Endodermal cell (in vitro differentiated cells): ENCODE data around the gene ATP2A2. TPM values are rescaled to one million over a fixed set of nuclear protein-coding genes. Genes with fewer than 3 reads are reported as not detected.

Experiments used
- DNase-seq: peaks from one replicate; pipeline ENCODE4 v3.0.0-alpha.2; 2017
- H3K27ac ChIP-seq: 2 replicates; pipeline ENCODE4 v1.5.1; 2013; ENCODE audit warnings: mild to moderate bottlenecking, low read depth, low read length, moderate library complexity
- H3K27me3 ChIP-seq: 2 replicates; pipeline ENCODE4 v1.6.1; 2013; ENCODE audit warnings: mild to moderate bottlenecking, low read length, moderate library complexity; ENCODE audit not compliant: insufficient read depth, control insufficient read depth, poor library complexity, severe bottlenecking
- H3K36me3 ChIP-seq: 2 replicates; pipeline ENCODE4 v1.7.0; 2013; ENCODE audit warnings: mild to moderate bottlenecking, low read length, moderate library complexity; ENCODE audit not compliant: control insufficient read depth, insufficient read depth
- H3K4me1 ChIP-seq: one replicate; pipeline ENCODE4 v1.7.0; 2013; ENCODE audit warnings: low read length; ENCODE audit not compliant: control insufficient read depth, insufficient read depth
- H3K4me3 ChIP-seq: 2 replicates; pipeline ENCODE4 v1.5.1; 2013; ENCODE audit warnings: mild to moderate bottlenecking, low read length, moderate library complexity
- H3K9ac ChIP-seq: 2 replicates; pipeline ENCODE4 v1.6.1; 2013; ENCODE audit warnings: mild to moderate bottlenecking, low read length, moderate library complexity; ENCODE audit not compliant: poor library complexity, severe bottlenecking; ENCODE audit errors: extremely low read depth
- H3K9me3 ChIP-seq: 2 replicates; pipeline ENCODE4 v1.6.1; 2013; ENCODE audit warnings: mild to moderate bottlenecking, low read length, moderate library complexity; ENCODE audit not compliant: control insufficient read depth
- H3K27ac Mint-ChIP-seq: 2 replicates; pipeline ENCODE4 v1.8.0; 2020; ENCODE audit warnings: mixed read lengths
- H3K27me3 Mint-ChIP-seq: 2 replicates; pipeline ENCODE4 v1.8.0; 2021; ENCODE audit warnings: mild to moderate bottlenecking, mixed read lengths; ENCODE audit not compliant: insufficient read depth
- H3K36me3 Mint-ChIP-seq: 2 replicates; pipeline ENCODE4 v1.8.0; 2020; ENCODE audit warnings: low read depth, mixed read lengths
- H3K4me1 Mint-ChIP-seq: 2 replicates; pipeline ENCODE4 v1.8.0; 2020; ENCODE audit warnings: mixed read lengths
- H3K4me3 Mint-ChIP-seq: 2 replicates; pipeline ENCODE4 v1.8.0; 2020; ENCODE audit warnings: mild to moderate bottlenecking, moderate library complexity, mixed read lengths
- H3K9me3 Mint-ChIP-seq: 2 replicates; pipeline ENCODE4 v1.8.0; 2020; ENCODE audit warnings: mild to moderate bottlenecking, mixed read lengths
- WGBS, 2 experiments: methylation state at CpG; one replicate each; pipeline versions ENCODE4 v1.1.5 to v1.1.7; 2013; ENCODE audit warnings: missing lambda C conversion rate in 2 of 2, mixed read lengths in 1 of 2; ENCODE audit not compliant: insufficient coverage in 1 of 2, insufficient read length in 1 of 2; 5-methylcytosine and 5-hydroxymethylcytosine counted together
- total RNA-seq, 2 donors: library from RNA; stranded (reverse); fragmentation: NEBNext Ultra II Directional in 1 of 2; extraction: Animal tissue kit (Norgen Biotek cat#: 25700) in 1 of 2; gene quantifications; 2 replicates in 1 of 2; 3 replicates in 1 of 2; pipeline ENCODE4 v1.2.1, GENCODE V29; 2021
- TF ChIP-seq, protein P1 (sequence below): fragments of 200-600 bp; sonication (generic); conservative IDR thresholded peaks from 2 replicates; pipeline ENCODE4 v1.5.0; 2021; ENCODE audit warnings: antibody characterized with exemption, mild to moderate bottlenecking

Gene ATP2A2
- total RNA-seq, 2 donors from 2014 or later = 151 to 235 TPM

DNA sequence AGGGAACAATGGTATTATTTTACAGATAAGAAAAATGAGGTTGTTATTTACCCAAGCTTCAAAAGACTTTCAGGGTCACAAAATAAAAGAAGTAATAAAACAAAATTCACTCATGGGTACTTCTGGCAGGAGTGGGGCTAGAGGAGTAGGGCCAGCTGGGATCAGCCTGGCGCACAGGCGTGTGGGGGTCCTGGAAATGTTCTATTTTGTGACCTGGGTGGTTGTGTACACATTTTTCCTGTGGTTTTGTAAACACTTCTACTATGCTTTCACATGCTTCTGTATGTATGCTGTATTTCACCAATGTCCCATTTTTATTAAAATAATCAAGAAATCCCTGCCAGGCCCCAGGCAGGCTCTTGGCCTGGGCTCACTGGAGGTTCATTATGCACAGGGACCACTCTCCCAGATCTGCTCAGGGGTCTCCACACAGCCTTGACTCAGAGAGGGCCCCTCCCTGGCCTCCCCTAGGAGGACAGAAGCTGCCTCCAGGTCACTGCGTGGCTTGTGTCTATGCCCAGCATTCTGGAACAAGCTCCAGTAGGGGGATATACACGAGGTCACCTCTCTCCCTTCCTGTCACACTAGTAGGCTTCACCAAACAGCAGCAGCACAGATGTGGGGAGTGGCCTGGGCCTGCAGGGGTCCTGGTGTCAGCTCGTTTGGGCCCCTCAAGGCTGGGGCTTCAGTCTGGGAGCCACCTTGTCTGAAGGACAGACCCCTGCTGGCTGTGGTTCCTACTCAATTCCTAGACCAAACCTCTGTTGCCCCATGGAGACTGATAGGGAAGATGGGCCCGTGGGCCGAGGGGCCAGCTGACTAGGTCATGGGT, 84.7 kb downstream of the ATP2A2 start:
- H3K27me3 Mint-ChIP-seq = no peaks in the 10 kb centered on the region
- Histone ChIP-seq H3K9me3 (no peaks in the 10 kb centered on the region), H3K4me1 (no peaks in the 10 kb centered on the region), H3K4me3 (no peak overlapping the region), H3K27me3 (no peaks in the 10 kb centered on the region), H3K27ac (no peak overlapping the region), H3K36me3 (peaks cover 13% of the 10 kb centered on the region), H3K9ac (no peak overlapping the region)
- TF ChIP-seq, protein P1, sequence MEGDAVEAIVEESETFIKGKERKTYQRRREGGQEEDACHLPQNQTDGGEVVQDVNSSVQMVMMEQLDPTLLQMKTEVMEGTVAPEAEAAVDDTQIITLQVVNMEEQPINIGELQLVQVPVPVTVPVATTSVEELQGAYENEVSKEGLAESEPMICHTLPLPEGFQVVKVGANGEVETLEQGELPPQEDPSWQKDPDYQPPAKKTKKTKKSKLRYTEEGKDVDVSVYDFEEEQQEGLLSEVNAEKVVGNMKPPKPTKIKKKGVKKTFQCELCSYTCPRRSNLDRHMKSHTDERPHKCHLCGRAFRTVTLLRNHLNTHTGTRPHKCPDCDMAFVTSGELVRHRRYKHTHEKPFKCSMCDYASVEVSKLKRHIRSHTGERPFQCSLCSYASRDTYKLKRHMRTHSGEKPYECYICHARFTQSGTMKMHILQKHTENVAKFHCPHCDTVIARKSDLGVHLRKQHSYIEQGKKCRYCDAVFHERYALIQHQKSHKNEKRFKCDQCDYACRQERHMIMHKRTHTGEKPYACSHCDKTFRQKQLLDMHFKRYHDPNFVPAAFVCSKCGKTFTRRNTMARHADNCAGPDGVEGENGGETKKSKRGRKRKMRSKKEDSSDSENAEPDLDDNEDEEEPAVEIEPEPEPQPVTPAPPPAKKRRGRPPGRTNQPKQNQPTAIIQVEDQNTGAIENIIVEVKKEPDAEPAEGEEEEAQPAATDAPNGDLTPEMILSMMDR = no peak
- peak; percentile 62 for DNase-seq
- no peak overlapping the region for H3K4me3 Mint-ChIP-seq
- peaks cover 1% of the 10 kb centered on the region for H3K9me3 Mint-ChIP-seq
- no peaks in the 10 kb centered on the region for H3K4me1 Mint-ChIP-seq
- H3K27ac Mint-ChIP-seq = no peak overlapping the region
- H3K36me3 Mint-ChIP-seq = peaks cover 9% of the 10 kb centered on the region
- WGBS, 2 experiments = 85 to 88% methylated on average over 6 to 7 of the region's 7 CpGs

DNA sequence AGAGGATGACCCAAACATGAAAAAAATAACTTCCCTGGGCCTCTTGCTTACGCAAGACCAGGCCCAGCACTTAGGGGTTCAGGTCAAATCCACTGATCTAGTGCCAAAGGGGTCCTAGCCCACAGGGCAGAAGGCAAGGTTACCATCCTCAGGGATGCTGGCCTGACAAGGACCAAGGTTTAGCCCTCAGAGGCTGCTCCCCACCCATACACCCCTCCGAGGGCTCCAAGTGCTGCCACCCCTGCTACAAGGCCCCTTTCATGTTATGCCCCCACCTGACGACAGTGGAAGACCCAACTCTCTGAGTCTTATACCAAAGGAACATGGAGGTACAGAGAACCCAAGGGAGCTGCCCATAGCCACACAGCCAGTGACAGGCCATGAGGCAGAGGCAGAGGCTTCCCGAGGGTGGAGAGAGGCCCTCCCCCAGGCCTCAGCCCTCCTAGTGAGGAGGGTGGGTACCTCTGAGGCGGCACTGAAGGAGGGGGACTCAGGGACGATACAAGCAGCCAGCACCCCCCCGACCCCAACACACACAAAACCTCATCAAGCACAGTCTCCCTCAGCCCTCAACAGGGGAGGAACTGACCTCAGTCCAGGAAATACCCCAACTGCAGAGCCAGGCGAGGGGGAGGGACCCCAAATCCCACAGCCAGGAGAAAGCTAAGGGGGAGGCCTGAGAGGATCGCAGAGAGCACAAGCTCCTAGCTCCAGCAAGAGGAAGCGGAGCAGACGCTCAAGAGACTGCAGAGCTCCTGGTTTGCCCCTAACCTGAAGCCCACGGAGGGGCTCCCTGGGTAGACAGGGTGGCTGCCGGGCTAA, 85.5 kb downstream of the ATP2A2 start:
- Histone ChIP-seq H3K27ac (peak overlapping the region; percentile 40), H3K4me3 (no peak overlapping the region), H3K9ac (no peak overlapping the region), H3K27me3 (no peaks in the 10 kb centered on the region), H3K4me1 (no peaks in the 10 kb centered on the region), H3K9me3 (no peaks in the 10 kb centered on the region), H3K36me3 (peaks cover 18% of the 10 kb centered on the region)
- H3K4me3 Mint-ChIP-seq = no peak overlapping the region
- H3K4me1 Mint-ChIP-seq = no peaks in the 10 kb centered on the region
- H3K27me3 Mint-ChIP-seq = no peaks in the 10 kb centered on the region
- 88 to 100% methylated on average over 5 to 11 of the region's 13 CpGs for WGBS, 2 experiments
- DNase-seq = no peak
- peaks cover 11% of the 10 kb centered on the region for H3K36me3 Mint-ChIP-seq
- H3K9me3 Mint-ChIP-seq = peaks cover 1% of the 10 kb centered on the region
- TF ChIP-seq, protein P1 = no peak
- H3K27ac Mint-ChIP-seq = no peak overlapping the region

GRCh38 chr12:110367181-110367864, 86.3 kb downstream of the ATP2A2 start:
- 92 to 94% methylated on average over 12 to 15 of the region's 15 CpGs for WGBS, 2 experiments
- Histone ChIP-seq H3K27me3 (no peaks in the 10 kb centered on the region), H3K9me3 (no peaks in the 10 kb centered on the region), H3K9ac (no peak overlapping the region), H3K4me1 (no peaks in the 10 kb centered on the region), H3K36me3 (peaks cover 21% of the 10 kb centered on the region), H3K4me3 (no peak overlapping the region), H3K27ac (peak overlapping the region; percentile 40)
- Mint-ChIP-seq H3K9me3 (peaks cover 1% of the 10 kb centered on the region), H3K4me1 (no peaks in the 10 kb centered on the region), H3K27me3 (no peaks in the 10 kb centered on the region), H3K36me3 (peaks cover 15% of the 10 kb centered on the region), H3K4me3 (no peak overlapping the region), H3K27ac (no peak overlapping the region)
- TF ChIP-seq, protein P1 = no peak
- no peak for DNase-seq
